Lung (tissue), 12 donors: Measurements from ENCODE around the gene PHETA1. TPM values are rescaled to one million over a fixed set of nuclear protein-coding genes. Genes with fewer than 3 reads are reported as not detected.

ENCODE experiments used
- ATAC-seq: fragments of 200-7000 bp; cut with Tn5 transposase; one replicate; pipeline ENCODE4 v1.9.1; 2020; ENCODE audit warnings: moderate number of reproducible peaks; ENCODE audit not compliant: insufficient read depth, low FRiP score
- DNase-seq, 3 donors: peaks; one replicate each; pipeline ENCODE4 v3.0.0-alpha.2; 2013 to 2017
- H3K27ac ChIP-seq, 2 donors: one replicate each; pipeline ENCODE4 v1.5.1; 2013; ENCODE audit warnings: mild to moderate bottlenecking in 2 of 2, moderate library complexity in 2 of 2, control low read depth in 1 of 2, inconsistent platforms in 1 of 2, low read depth in 1 of 2, low read length in 1 of 2
- H3K27me3 ChIP-seq, 3 donors: one replicate each; pipeline ENCODE4 v1.5.1; 2013; ENCODE audit warnings: low read length in 2 of 3; ENCODE audit not compliant: control insufficient read depth in 3 of 3, insufficient read depth in 3 of 3
- H3K36me3 ChIP-seq, 4 donors: one replicate each; pipeline ENCODE4 v1.5.1; 2013; ENCODE audit warnings: low read length in 4 of 4, mild to moderate bottlenecking in 1 of 4, moderate library complexity in 1 of 4; ENCODE audit not compliant: control insufficient read depth in 4 of 4, insufficient read depth in 4 of 4
- H3K4me1 ChIP-seq, 5 donors: one replicate each; pipeline ENCODE4 v1.5.1; 2013; ENCODE audit warnings: low read length in 5 of 5, mild to moderate bottlenecking in 2 of 5, moderate library complexity in 1 of 5; ENCODE audit not compliant: control insufficient read depth in 5 of 5, insufficient read depth in 5 of 5
- H3K4me3 ChIP-seq: one replicate; pipeline ENCODE4 v1.5.1; 2013; ENCODE audit warnings: mild to moderate bottlenecking, control low read depth, moderate library complexity
- H3K9ac ChIP-seq, 2 donors: one replicate each; pipeline ENCODE4 v1.5.1; 2013; ENCODE audit warnings: low read length in 2 of 2, control low read depth in 1 of 2; ENCODE audit not compliant: insufficient read depth in 1 of 2
- H3K9me3 ChIP-seq, 4 donors: one replicate each; pipeline ENCODE4 v1.5.1; 2013; ENCODE audit warnings: low read length in 3 of 4, mild to moderate bottlenecking in 1 of 4, moderate library complexity in 1 of 4; ENCODE audit not compliant: control insufficient read depth in 4 of 4, insufficient read depth in 3 of 4
- WGBS, 2 donors: extraction: QIAGEN DNeasy Blood & Tissue Kit; methylation state at CpG; one replicate each; pipeline ENCODE4 v1.1.7; 2013; 5-methylcytosine and 5-hydroxymethylcytosine counted together
- polyA plus RNA-seq, 2 donors: library from polyadenylated mRNA; stranded (reverse); fragments of 200-250 nt; gene quantifications; one replicate each; pipeline ENCODE4 v1.2.1, GENCODE V29; 2013
- total RNA-seq, 2 donors: library from RNA; depleted of rRNA in 1 of 2; stranded (reverse); fragments of >200 nt in 1 of 2; gene quantifications; one replicate each; pipeline ENCODE4 v1.2.1, GENCODE V29; 2014 to 2021
- TF ChIP-seq, protein P1 (sequence below): IDR thresholded peaks from 2 replicates; pipeline ENCODE4 v1.5.1; 2012; ENCODE audit warnings: mild to moderate bottlenecking; ENCODE audit errors: control extremely low read depth, extremely low read depth
- donor health status: control.
- donor health status: control.
- donor health status: Bipolar disorder and iron deficiency.
- donor health status: healthy.
- donor health status: DM: yes; HTN: yes; CAD: no.

The PHETA1 gene
- total and polyA plus RNA-seq, 4 donors = 3.1 to 15.4 (median 13.2) TPM

DNA sequence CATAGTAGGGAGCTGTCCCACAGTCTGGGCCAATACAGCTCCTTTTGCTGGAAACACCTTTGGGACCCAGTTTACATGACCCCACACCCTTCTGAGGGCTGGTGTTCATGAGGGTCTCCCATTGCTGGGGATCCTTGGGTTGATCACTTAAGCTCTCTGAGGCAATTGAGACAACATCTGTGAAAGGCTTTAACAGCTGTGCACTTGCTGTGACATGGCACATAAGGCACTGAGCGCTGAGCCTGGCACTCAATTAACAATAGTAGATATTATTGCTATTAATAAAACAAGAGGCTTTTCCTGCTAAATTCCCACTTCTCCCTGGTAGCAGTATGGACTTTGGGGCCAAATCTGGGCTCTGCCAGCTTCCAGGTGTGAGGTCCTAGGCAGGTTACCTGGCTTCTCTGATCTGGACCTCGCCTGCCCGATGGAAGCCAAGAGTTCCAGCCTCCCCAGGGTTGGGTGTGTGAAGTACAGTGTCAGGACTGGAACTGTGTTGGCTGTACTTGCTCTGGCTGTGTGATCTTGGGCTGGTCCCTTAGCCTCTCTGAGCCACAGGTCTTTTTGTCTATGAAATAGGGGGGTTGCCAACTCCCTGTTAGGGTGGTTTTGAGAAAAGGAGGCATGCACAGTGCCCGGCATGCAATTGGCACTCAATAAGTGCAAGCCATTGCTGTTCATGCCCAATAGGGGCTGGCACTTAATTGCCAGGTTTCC is 39.9 kb upstream of the PHETA1 start:
- Histone ChIP-seq H3K27ac (peak overlapping the region; percentile 71 to 90), H3K4me3 (no peak overlapping the region), H3K9me3 (no peaks in the 10 kb centered on the region), H3K4me1 (peaks cover 0 to 41% (median 25%) of the 10 kb centered on the region in 5 donors), H3K27me3 (no peaks in the 10 kb centered on the region), H3K9ac (no peak overlapping the region), H3K36me3 (no peaks in the 10 kb centered on the region)
- ATAC-seq (no peak), DNase-seq (no peak)
- TF ChIP-seq, protein P1, sequence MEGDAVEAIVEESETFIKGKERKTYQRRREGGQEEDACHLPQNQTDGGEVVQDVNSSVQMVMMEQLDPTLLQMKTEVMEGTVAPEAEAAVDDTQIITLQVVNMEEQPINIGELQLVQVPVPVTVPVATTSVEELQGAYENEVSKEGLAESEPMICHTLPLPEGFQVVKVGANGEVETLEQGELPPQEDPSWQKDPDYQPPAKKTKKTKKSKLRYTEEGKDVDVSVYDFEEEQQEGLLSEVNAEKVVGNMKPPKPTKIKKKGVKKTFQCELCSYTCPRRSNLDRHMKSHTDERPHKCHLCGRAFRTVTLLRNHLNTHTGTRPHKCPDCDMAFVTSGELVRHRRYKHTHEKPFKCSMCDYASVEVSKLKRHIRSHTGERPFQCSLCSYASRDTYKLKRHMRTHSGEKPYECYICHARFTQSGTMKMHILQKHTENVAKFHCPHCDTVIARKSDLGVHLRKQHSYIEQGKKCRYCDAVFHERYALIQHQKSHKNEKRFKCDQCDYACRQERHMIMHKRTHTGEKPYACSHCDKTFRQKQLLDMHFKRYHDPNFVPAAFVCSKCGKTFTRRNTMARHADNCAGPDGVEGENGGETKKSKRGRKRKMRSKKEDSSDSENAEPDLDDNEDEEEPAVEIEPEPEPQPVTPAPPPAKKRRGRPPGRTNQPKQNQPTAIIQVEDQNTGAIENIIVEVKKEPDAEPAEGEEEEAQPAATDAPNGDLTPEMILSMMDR = no peak
- WGBS, 2 donors = 77 to 89% methylated on average over 4 of the region's 4 CpGs

DNA sequence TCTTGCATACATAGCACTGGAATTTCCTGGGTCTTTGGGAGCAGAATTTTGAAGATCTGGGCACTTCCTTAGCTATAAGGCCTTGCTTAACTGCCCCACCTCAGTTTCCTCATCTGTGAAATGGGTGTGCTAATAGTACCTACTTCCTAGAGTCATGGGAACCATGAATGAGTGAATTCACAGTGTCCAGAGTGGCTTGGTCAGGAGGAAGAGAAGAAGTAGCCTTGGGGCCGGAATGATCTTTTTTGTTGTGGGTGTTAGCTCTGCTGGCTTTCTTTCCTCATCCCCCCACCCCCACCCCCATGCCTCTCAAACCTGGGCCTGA is 39.2 kb upstream of the PHETA1 start:
- Histone ChIP-seq H3K27ac (peak overlapping the region; percentile 34 to 90), H3K9me3 (no peaks in the 10 kb centered on the region), H3K4me3 (peak overlapping the region; percentile 95), H3K36me3 (no peaks in the 10 kb centered on the region), H3K27me3 (no peaks in the 10 kb centered on the region), H3K4me1 (peaks cover 0 to 44% (median 25%) of the 10 kb centered on the region in 5 donors), H3K9ac (no peak overlapping the region)
- TF ChIP-seq, protein P1 = no peak
- ATAC-seq (no peak), DNase-seq (no peak)
- WGBS, 2 donors = 65 to 70% methylated on average over 1 of the region's 1 CpG

DNA sequence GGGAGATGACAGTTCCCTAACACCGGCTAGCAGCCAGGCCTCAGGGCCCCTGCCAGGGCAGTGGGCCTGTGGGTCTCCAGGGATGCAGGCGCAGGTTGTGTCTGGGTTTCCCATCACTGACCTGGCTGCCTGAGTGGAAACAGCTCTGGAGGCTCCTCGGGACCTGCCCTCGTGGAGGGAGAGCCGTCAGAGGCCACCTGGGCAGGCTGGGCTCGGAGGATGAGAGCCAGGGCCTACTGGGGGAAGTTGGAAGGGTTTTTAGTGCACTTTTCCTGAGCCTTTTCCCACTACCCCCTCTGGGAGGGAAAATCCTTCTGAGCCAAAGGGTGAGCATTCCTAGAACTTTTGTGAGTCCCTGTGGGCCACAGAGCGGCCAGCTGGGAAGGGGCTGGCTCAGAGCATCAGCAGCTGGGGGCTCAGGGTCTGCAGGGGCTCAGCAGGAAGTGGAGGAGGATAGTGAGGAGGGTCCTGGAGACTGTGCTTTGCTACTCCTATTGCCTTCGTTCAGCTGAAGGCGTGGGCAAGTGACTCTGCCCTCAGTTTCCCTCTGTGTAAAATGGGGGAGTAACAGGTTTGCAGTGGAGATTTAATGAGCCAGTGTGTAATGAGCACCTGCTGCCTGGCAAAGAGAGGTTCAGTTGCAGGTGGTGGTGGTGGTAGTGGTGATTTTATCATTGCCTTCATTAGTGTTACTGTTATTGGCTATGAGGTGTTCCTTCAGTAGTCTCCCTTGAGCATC is 38.7 kb upstream of the PHETA1 start:
- Histone ChIP-seq H3K4me1 (peaks cover 0 to 46% (median 21%) of the 10 kb centered on the region in 5 donors), H3K36me3 (no peaks in the 10 kb centered on the region), H3K27ac (peak overlapping the region; percentile 93 to 97), H3K27me3 (no peaks in the 10 kb centered on the region), H3K9ac (no peak overlapping the region), H3K9me3 (no peaks in the 10 kb centered on the region), H3K4me3 (peak overlapping the region; percentile 95)
- DNase-seq (no peak), ATAC-seq (no peak)
- TF ChIP-seq, protein P1 = no peak
- 41 to 53% methylated on average over 9 of the region's 9 CpGs for WGBS, 2 donors
